HepG2 (cell line): ENCODE results near the gene GPER1.

Experiments used
- JUN ChIP-seq: sonication (generic); formaldehyde crosslinking; IDR thresholded peaks from 2 replicates; pipeline ENCODE4 v1.4.0; 2020; ENCODE audit warnings: mild to moderate bottlenecking, missing genetic modification reagents
- POLR2A ChIP-seq, 2 experiments: IDR thresholded peaks; 2 replicates each; pipeline ENCODE4 v1.6.1; 2011; ENCODE audit warnings: low read depth in 2 of 2, low read length in 2 of 2, mild to moderate bottlenecking in 1 of 2, moderate library complexity in 1 of 2; ENCODE audit not compliant: insufficient read depth in 1 of 2
- ZNF501 ChIP-seq: sonication (generic); formaldehyde crosslinking; IDR thresholded peaks from 2 replicates; pipeline ENCODE4 v1.5.1; 2020; ENCODE audit warnings: mild to moderate bottlenecking, moderate library complexity, missing genetic modification reagents

DNA sequence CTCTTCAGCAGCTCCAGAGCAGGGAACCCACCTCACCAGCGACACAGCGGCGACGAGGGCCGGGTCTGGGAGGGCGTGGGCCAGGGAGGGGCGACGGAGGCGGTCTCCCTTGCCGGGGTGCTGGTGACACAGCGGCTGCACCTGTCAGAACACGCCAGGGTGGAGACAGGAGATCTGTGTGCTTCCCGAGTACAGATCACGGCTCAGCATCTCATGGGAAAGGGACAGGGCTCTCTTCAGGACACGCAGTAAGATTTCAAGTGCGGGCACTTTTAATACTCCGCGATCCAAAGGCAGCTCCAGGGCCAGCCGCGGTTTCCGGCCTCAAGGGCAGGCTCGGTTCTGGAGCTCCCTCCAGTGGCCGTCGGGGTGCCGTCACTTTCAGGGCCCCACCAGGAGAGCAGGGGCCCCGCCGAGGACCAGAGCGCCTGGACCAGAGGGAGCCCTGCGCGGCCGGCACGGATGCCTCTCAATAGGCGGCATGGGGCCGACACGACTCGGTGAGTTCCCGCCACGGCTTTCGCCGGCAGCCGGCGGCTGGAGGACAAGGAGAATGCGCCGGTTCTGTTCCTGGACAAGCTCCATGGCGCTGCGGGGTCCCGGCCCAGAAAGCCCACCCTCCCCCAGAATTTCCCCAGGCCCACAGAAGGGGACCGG is 22.2 kb upstream of the GPER1 start:
- TF ChIP-seq POLR2A (IDR thresholded peaks at IDR 0.05; ENCODE audit: insufficient read depth in 1 of 2, low read depth in 2 of 2, low read length in 2 of 2) (no peak), ZNF501 (peak; percentile 82), JUN (CRISPR knock-in tag) (no peak)
